ENCODE data around the gene SERPIND1.

GRCh38 chr22:20745119-20745518 is 28.8 kb upstream of the SERPIND1 start:
- TF ChIP-seq, protein P1, sequence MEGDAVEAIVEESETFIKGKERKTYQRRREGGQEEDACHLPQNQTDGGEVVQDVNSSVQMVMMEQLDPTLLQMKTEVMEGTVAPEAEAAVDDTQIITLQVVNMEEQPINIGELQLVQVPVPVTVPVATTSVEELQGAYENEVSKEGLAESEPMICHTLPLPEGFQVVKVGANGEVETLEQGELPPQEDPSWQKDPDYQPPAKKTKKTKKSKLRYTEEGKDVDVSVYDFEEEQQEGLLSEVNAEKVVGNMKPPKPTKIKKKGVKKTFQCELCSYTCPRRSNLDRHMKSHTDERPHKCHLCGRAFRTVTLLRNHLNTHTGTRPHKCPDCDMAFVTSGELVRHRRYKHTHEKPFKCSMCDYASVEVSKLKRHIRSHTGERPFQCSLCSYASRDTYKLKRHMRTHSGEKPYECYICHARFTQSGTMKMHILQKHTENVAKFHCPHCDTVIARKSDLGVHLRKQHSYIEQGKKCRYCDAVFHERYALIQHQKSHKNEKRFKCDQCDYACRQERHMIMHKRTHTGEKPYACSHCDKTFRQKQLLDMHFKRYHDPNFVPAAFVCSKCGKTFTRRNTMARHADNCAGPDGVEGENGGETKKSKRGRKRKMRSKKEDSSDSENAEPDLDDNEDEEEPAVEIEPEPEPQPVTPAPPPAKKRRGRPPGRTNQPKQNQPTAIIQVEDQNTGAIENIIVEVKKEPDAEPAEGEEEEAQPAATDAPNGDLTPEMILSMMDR (IDR thresholded peaks at IDR 0.05), result no peak
- no peak for TF ChIP-seq POLR2A (IDR thresholded peaks at IDR 0.05)
- TF ChIP-seq POLR2AphosphoS5 (IDR thresholded peaks at IDR 0.05), result no peak

Measured in upper lobe of left lung (tissue), 4 donors.